Stimulated activated naive CD4-positive, alpha-beta T cell (primary cell): ENCODE results near the gene SPTLC3.

Source experiments
- DNase-seq, 6 experiments: peaks; one replicate each; lab custom pipeline; 2025; lab: John Stamatoyannopoulos, UW

Gene SPTLC3

DNA sequence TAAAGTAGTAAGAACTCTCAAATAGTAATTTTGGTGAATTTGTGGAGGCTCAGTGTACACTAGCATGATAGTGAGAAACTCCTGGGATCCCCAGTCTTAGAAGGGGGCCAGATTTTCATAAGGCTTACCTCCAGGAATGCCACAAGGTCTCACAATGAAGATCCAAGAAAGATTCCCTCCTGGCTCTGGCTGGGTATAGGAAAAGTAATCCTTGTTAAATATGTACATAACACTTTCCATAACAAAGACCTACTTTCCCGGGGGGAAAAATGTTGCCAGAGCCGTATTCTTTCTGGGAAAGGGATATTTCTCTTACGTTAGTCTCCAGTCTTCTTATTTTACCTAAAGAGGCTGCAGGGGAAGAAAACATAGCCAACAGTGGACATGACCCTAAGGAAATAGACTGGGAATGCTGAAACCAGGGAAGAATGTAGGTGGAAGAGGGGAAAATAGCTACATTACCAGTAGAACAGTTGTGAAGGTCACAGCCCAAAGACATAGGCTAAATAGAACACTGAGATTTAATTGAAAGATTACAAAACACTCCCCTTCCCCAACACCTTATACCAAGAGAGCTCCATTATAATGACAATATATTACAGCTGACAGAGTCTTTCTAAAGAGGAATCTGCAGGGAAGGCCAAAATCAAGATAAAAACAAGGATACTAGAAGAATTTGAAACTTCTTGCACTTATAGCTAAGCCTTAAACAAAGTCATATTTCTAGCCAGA lies 177.4 kb downstream of the SPTLC3 start:
- no peak for DNase-seq

DNA sequence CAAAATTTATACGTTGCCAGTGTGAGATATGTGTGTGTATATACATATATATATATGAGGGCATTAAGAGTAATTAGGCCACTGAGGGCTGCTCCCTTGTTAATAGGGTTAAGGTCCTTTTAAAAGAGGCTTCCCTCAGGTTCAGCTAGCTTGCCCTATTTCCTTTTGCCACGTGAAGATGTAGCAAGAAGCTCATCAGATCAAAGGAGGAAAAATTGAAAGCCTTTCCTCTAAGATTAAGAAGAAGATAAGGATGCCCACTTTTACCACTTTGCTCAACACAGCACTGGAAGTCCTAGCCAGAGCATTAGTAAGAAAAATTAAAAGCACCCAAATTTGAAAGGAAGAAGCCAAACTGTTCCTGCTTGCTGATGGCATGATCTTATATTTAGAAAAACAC lies 179.1 kb downstream of the SPTLC3 start:
- DNase-seq, result no peak

DNA sequence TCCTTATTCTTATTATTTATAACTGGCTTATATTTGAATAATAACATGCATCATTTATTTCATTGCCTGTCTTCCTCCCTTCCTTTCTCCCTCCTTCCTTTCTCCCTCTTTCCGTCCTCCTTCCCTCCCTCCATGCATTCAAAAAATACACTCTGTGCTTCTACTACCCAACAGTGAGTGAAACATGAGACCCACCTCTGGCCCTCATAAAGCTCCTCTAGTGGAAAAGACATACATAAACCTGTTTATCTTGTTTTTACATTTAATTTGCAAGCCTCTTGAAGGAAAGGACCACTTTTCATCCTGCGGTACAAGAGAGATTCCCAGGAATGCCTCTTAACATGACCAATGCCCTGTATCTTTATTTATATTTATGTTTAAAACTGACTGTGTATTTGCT lies 190.5 kb downstream of the SPTLC3 start:
- no peak for DNase-seq

DNA sequence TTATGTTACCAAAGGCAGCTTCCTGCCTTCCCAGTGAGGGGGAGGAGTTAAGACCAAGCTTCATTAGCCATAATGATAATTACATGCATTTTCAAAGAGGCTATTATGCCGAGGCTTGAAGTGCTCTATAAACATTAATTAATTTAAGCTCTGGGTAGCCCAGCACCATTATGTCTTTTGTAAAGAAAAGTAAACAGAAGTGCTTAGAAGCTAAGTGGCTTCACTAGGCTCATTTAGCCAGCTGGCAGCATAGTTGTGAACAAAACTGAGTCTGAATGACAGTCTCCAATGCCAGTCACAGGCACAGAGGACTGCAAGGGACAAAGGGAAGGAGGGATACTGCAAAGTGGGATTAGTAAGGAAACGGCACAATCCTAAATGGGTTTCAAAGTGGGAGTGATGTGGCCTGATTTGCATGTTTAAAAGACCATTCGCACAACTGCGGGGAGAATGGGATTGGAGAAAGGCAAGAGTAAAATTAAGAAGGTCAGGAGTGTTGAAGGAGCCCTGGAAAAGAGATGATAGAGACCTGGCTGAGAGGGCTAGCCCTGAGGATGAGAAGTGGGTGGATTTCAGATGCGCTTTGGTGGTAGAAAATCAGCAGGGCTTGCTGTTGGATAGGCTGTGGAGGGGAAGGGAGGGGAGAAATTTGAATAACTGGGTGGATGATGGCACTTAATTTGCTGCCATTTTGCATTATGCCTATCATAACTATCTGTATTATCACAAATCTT lies 192.2 kb downstream of the SPTLC3 start:
- DNase-seq, result no peak

DNA sequence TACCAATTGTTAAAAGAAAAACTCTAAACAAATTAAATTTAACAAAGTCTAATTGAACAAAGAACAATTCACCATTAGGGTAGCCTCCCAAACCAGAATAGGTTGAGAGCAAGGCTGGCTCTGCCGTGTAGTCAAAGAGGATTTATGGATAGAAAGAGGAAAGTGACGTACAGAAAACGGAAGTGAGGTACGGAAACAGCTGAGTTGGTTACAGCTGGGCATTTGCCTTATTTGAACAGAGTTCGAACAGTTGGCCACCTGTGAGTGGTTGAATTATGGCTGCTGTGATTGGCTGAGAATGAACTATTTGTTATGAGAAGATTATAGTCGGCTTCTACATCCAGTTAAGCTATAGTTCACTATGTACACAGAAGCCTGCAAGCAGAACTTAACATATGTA lies 193.8 kb downstream of the SPTLC3 start:
- DNase-seq, result no peak

DNA sequence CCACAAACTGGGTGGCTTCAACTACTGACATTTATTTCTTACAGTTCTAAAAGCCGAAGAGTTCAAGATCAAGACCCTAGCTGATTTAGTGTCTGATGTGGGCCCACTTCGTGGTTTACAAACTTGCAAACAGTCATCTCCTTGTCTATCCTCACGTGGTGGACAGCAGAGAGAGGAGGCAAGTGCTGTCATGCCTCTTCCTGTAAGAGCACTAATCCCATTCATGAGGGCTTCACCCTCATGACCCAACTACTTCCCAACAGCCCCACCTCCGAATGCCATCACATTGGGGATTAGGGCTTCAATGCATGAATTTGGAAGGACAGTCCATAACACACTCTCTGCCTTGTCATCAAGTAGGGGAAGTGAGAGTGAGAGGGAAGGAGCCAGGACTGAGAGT lies 196.7 kb downstream of the SPTLC3 start:
- no peak for DNase-seq

DNA sequence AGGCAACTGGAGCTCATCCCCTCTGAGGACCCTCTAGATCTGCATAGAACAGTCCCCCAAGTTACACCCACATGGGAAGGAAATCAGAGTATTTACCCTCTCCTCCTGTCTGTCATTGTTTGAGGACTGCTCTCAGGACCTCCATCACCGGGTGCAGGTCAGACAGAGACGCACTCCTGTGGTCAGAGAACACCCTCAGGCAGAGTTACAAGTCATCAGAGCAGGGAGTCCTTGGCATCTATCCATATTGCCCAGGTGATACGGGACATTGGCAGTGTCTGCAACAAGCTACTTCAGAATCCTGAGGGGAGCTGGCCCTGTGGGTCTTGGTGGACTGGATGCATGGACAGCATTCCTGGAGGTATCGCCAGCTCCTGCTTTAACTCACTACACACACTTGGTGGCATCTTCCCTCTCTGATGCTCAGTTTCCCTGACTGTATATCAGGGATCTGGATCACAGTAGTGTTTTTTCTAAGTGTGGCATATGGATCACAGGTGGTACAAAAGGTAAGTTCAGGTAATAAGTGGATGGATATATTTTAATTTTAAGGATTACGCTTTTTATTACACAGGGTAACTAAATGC lies 197.2 kb downstream of the SPTLC3 start:
- DNase-seq, result no peak

DNA sequence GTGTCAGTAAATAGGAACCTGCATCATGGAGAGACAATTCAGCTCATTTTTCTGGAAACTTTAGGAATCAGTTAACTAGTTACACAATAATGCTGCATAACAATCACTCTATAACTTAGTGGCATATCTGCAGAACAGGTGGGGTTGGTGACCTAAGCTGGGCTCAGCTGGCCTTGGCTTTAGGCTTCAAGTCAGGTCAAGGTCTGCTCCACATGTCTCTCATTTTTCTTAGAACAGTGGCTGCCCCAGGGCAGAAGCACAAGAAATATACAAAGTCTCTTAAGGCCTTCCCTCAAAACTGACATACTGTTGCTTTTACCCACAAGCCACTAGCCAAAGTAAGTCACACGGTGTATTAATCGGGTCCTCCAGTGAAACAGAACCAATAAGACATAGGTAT lies 198.2 kb downstream of the SPTLC3 start:
- DNase-seq, result no peak

DNA sequence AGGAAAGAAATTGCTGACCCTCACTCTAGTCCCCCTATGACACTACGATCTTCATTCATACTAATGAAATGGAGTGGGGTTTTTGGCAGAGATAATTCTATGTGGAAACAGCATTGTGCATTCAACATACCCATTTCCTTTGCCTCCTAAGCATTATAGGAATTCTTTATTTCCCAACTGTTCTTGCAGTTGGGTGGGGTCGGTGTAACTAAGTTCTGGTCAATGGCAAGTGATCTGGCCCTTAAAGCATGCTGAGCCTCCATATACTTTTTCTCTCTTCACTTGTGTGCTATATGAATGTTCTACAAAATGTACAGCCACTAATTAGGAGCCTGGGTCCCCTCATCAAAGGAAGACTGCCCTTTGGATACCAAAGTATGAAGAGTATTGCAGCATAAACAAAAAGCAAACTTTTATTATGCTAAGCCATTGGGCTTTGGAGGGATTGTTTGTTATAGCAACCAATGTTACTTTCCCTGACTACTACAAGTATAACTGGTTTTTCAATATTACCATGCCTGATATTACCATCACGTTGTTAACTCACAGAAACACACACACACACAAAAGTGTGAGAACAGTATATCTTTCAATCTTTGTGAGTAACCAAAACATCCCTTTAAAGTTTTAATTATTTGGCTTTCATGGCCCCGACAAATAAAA lies 203.3 kb downstream of the SPTLC3 start:
- no peak for DNase-seq

DNA sequence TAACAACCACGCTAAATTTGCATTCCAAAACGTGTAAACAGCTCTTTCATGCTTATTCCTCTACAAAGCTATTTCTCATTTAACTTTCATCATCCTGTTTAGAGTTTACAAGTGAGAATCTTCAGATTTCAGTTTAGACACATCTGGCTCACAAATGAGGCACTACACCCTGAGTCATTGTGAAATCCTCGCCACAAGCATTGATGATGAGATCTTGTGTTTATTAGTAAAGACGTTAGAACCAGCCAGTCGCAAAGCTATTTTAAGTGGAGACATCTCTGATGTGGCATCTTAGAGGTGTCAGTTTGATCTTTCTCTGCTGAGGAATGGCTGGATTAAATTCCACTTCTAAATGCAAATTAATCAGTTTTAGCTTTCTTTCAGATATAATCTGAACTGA lies 204.0 kb downstream of the SPTLC3 start:
- DNase-seq, result no peak

DNA sequence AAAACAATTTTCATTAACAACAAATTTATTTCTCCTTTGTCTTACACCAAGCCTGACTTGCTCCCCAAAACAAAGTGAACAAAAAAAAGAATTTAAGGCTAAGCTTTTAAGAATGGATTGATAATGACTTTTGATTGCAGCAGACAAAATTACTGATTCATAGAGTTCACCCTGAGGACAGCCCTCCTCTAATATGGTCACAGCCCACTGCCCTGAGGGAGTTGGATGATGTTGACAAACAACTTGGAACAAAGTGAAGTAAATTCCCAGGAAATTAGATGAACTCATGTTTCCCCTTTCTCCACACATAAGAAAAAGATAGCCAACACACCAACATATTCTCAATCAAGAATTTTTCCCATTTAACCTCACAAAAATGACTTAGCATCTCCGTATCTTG lies 204.6 kb downstream of the SPTLC3 start:
- no peak for DNase-seq

DNA sequence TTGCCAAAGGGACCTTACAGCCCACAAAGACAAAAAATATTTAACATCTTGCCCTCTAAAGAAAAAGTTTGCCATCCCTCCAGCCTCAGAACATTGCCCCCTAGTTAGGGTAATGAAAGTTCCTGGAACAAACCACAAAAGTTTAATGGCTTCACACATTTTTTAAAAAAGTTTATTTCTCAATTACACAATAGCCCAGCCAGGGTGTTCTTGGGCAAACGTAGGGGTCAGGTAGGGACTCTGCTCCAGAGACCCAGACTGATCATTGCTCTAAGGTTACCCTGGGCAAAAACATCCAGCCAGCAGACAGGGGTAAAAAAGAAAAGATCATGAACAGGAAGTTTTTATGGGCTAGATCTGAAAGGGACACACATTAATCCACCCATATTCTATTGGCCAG lies 207.8 kb downstream of the SPTLC3 start:
- no peak for DNase-seq
